Limb (tissue), 2 donors: ENCODE measurements around the gene BABAM2.

Experiments used
- DNase-seq, 2 donors: peaks; one replicate each; pipeline ENCODE4 v3.0.0-alpha.2; 2016; ENCODE audit errors: extremely low spot score in 2 of 2

The BABAM2 gene

GRCh38 chr2:28199995-28200679 lies 309.6 kb downstream of the BABAM2 start:
- no peak for DNase-seq

DNA sequence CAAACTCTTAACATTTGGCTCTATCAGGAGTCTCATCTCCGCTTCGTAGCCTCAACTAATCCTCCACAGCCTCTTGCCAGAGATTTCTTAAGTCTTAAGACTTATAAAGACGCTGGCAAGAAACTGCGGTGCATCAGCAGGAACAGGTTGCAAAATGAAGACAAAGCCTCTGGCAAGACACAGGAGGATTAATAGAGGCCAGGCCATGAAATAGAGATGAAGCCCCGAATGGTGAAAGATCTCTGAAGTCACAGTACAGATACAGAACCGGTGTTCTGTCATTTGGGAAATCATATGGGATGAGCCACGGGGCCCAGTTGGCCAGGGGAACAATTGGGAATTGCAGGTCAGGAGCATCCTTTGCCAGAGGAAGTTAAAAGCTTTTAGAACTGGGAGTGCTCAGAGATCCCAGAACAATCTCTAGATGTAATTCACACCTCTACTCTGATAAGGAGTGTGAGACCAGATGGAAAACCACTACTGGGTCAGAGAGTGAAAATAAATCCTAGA lies 311.2 kb downstream of the BABAM2 start:
- no peak for DNase-seq

GRCh38 chr2:28202719-28203118 lies 312.2 kb downstream of the BABAM2 start:
- no peak for DNase-seq

- DNase-seq: peak in 1 of 2 donors; percentile 55
These were observed 316.2 kb downstream of the BABAM2 start for GRCh38 chr2:28206762-28207161.

DNA sequence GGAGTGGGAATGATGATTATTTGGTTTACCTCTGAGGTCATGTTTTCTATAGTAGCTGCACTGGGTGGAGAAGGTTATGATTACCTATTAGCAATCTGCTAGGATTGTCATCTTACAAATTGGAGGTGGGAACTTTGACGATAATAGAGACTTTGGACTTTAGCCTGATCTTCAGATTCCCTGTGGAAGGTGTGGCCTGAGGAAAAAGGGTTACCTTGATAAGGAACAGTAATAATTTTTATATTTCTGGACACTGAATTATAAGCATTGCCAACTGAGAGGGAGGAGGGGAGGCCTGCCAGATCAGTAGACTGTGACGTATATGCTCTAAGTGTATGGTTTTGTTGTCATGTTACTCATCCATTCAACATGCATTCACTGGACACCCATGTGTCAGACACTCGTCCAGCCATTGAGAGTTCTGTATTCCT lies 318.7 kb downstream of the BABAM2 start:
- no peak for DNase-seq

- no peak for DNase-seq
These were observed 319.3 kb downstream of the BABAM2 start for GRCh38 chr2:28209864-28210263.

GRCh38 chr2:28210535-28210934 lies 320.0 kb downstream of the BABAM2 start:
- DNase-seq: no peak

GRCh38 chr2:28216331-28216730 lies 325.8 kb downstream of the BABAM2 start:
- DNase-seq: no peak

GRCh38 chr2:28217042-28217740 lies 326.7 kb downstream of the BABAM2 start:
- no peak for DNase-seq

- no peak for DNase-seq
These were observed 328.6 kb downstream of the BABAM2 start for GRCh38 chr2:28219138-28219537.

- DNase-seq: no peak
These were observed 329.3 kb downstream of the BABAM2 start for GRCh38 chr2:28219758-28220368.

DNA sequence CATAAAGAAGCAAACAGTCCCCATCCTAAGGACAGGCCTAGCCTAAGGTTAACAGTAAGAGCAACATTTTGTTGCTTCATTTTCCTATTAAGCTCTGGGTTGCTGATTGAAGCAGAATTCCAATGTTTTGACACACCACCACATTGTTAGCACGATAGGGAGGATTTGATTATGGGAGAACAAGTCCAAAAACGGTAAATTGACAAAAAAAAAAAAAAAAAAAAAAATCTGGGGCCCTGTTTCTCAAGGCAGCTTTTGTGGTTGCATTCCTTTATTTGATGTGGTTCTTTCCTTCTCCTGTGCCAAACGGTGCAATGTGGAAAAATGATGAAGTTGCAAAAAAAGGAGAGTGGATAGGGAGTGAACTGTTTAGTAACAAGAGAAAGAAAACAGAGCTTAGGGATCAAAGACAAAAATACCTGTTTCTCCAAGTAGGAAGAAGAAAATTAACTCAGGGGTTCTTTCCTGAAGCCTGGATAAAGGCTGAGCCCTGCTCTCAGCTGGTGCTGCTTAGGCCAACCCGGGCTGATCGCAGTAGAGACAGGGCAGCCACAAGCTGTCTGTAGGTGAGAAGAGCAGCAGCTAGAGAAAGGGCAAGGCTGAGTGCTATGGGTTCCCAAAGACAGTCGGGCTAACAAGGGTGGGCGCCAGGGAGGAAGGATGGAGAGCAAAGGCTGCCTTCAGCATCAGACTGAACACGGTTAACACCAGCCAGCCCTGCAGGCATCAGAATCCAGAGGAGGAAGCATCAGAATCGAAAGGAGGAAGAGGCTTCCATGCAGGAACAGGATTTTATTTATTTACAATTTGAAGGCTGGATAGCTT lies 334.3 kb downstream of the BABAM2 start:
- peak in 1 of 2 donors; percentile 50 for DNase-seq

- DNase-seq: no peak
These were observed 335.0 kb downstream of the BABAM2 start for GRCh38 chr2:28225473-28226080.

DNA sequence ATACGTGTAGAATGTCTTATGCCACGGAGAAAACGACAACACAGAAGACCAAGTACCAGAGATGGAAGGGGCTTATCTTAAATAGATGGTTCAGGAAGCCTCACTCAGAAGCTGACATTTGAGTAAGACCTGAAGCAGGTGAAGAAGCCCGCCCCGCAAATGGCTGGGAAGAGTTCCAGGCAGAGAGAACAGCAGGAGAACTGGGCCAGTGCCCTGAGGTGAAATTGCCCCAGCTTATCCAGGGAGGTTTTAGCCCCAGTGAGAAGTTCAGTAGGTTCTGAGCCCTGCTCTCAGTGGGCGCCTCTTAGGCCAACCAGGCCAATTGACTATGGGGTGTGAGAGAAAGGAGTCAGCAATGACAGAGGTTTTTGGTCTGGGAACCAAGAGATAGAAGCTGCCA lies 336.0 kb downstream of the BABAM2 start:
- DNase-seq: no peak

DNA sequence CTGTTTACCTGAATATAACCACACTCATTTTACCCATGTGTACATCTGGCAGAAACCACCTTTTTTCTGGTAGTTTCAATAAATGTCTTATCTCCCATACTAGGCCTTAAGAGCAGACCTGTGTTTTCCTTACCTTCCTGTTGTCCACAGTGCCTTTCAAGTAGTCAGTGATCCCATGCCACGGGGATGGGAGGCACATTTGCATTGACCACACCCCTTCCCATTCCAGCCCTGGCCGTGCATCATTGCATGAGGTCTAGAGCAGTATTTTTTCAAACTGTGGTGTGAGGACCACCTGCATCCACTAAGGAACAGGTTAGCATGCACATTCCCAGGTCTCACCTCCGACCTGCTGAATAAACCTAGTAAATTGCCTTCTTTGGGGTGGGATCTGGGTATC lies 337.0 kb downstream of the BABAM2 start:
- DNase-seq: no peak

GRCh38 chr2:28228434-28228995 lies 338.0 kb downstream of the BABAM2 start:
- no peak for DNase-seq

DNA sequence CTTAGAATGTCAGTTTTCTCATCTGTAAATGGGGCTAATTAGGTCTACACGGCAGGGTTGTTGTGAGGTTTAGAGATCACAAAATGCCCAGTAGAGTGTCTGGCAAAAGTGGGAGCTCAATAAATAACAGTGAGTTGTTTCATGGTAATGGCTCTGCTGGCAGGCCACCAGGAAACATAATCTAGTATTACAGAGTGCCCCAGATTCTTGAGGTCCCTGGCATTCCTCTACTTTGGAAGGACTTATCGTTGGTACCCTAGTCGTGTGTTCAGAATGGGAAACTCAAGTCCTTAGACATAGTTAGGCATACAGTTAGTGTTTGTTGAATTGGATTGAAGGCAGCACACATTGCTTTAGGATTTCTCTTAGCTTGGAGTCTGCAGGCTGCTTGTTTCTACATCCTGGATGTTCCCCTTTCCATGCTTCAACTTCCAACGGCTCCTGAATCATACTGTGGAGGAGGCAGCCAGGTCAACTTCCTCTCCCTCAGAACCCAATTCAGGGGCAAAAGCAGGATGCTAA lies 340.6 kb downstream of the BABAM2 start:
- DNase-seq: no peak

DNA sequence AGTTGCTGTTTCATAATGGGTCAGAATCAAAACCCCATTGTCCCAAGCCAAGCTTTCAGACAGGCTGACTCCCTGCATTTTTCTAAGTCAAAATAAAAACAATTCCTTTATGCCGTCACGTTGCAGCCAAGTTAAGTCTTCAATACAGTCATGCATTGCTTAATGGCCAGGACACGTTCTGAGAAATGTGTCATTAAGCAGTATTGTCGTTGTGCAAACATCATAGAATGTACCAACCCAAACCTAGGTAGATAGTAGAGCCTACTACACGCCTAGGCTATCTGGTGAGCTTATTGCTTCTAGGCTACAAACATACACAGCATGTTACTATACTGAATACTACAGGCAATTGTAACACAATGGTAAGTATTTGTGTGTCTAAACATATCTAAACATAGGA lies 341.8 kb downstream of the BABAM2 start:
- DNase-seq: no peak

GRCh38 chr2:28233164-28233676 lies 342.7 kb downstream of the BABAM2 start:
- DNase-seq: no peak

DNA sequence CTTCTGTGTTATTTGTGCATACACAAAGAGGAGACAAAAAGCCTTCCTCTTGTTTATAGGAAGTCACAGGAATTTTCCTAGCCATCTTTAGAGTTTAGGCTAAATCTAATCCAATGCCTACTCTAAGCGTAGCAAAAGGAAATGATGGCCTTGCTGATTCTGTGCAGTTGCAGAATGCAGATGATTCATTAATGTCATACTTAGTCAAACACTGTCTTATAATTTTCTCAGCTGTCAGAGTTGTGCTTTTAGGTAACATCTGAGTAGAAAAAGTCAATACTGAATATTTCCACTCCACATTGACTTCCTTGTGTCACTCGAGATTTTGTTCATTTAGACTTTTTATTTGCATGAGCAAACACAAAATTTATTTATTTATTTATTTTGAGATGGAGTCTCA lies 344.3 kb downstream of the BABAM2 start:
- DNase-seq: no peak
